HL-60 (cell line): ENCODE data around the gene PCLO.

Experiments used
- DNase-seq, 2 experiments: peaks; one replicate each; pipeline ENCODE4 v3.0.0-alpha.2; 2010 to 2020; ENCODE audit warnings: low read depth in 1 of 2, low spot score in 1 of 2
- H3K27ac ChIP-seq: fragments of 250-450 bp; sonication (Bioruptor Pico); replicated peaks from 2 replicates; pipeline ENCODE4 v1.5.1; 2020; ENCODE audit warnings: mild to moderate bottlenecking, moderate library complexity
- H3K27me3 ChIP-seq: fragments of 250-450 bp; sonication (Bioruptor Pico); 2 replicates; pipeline ENCODE4 v1.5.1; 2021; ENCODE audit warnings: mild to moderate bottlenecking, moderate library complexity; ENCODE audit not compliant: insufficient read depth, poor library complexity, severe bottlenecking
- H3K4me3 ChIP-seq: replicated peaks from 2 replicates; pipeline ENCODE4 v1.5.1; 2011; ENCODE audit warnings: mild to moderate bottlenecking, control low read depth, low read length; ENCODE audit not compliant: insufficient read depth
- CTCF ChIP-seq: IDR thresholded peaks from one replicate; pipeline ENCODE4 v1.5.1; 2011; ENCODE audit warnings: low read length, control low read depth, inconsistent platforms; ENCODE audit not compliant: insufficient read depth
- GABPA ChIP-seq: IDR thresholded peaks from 2 replicates; pipeline ENCODE4 v1.6.1; 2012; ENCODE audit warnings: low read depth
- POLR2AphosphoS5 ChIP-seq: IDR thresholded peaks from 2 replicates; pipeline ENCODE4 v1.6.1; 2012; ENCODE audit warnings: low read depth
- REST ChIP-seq: IDR thresholded peaks from 2 replicates; pipeline ENCODE4 v1.6.1; 2012; ENCODE audit warnings: low read depth; ENCODE audit not compliant: insufficient replicate concordance
- SPI1 ChIP-seq: IDR thresholded peaks from 2 replicates; pipeline ENCODE4 v1.6.1; 2012; ENCODE audit warnings: low read depth, mild to moderate bottlenecking, borderline replicate concordance

The PCLO gene

GRCh38 chr7:82957521-82957920 is 205.2 kb downstream of the PCLO start:
- TF ChIP-seq GABPA: no peak
- TF ChIP-seq CTCF: no peak
- TF ChIP-seq SPI1: no peak
- TF ChIP-seq REST: no peak
- TF ChIP-seq POLR2AphosphoS5: no peak
- Histone ChIP-seq H3K27me3 (no peaks in the 10 kb centered on the region), H3K27ac (no peak overlapping the region), H3K4me3 (no peak overlapping the region)
- DNase-seq: no peak

GRCh38 chr7:82953324-82954027 is 209.2 kb downstream of the PCLO start:
- H3K27ac ChIP-seq: no peak overlapping the region
- DNase-seq: no peak
- no peak for TF ChIP-seq SPI1
- TF ChIP-seq POLR2AphosphoS5: no peak
- no peak for TF ChIP-seq REST
- no peak for TF ChIP-seq CTCF
- no peak for TF ChIP-seq GABPA
- no peak overlapping the region for H3K4me3 ChIP-seq
- no peaks in the 10 kb centered on the region for H3K27me3 ChIP-seq

- no peak overlapping the region for H3K4me3 ChIP-seq
- no peaks in the 10 kb centered on the region for H3K27me3 ChIP-seq
- TF ChIP-seq REST (no peak), POLR2AphosphoS5 (no peak), SPI1 (no peak), GABPA (no peak), CTCF (no peak)
- no peak for DNase-seq
- H3K27ac ChIP-seq: no peak overlapping the region
Observed at GRCh38 chr7:82950436-82950835, 212.2 kb downstream of the PCLO start.
